OCI-LY1 (cell line): ENCODE results near the gene LZTR1.
"Not testable (repeated sequence)": the region's sequence is repeated elsewhere in the genome, so short reads cannot be mapped to it uniquely, and the experiment has no call there.

Experiments used
- H2AFZ ChIP-seq: fragments of 200-600 bp; sonication (generic), shearing (Covaris generic); 2 replicates; pipeline ENCODE4 v1.6.0; 2014; ENCODE audit warnings: antibody characterized with exemption, mild to moderate bottlenecking, low read length
- H3F3A ChIP-seq: fragments of 200-600 bp; sonication (generic), shearing (Covaris generic); 2 replicates; pipeline ENCODE4 v1.6.0; 2014; ENCODE audit warnings: mild to moderate bottlenecking, antibody characterized with exemption, low read length, moderate library complexity; ENCODE audit not compliant: insufficient read depth
- H3K27ac ChIP-seq: fragments of 200-600 bp; sonication (generic); 2 replicates; pipeline ENCODE4 v1.5.1; 2014; ENCODE audit warnings: low read length, mixed run types, mild to moderate bottlenecking, low read depth; ENCODE audit not compliant: poor library complexity, severe bottlenecking
- H3K27me3 ChIP-seq: fragments of 200-600 bp; sonication (generic); 2 replicates; pipeline ENCODE4 v1.6.0; 2014; ENCODE audit warnings: antibody characterized with exemption, mild to moderate bottlenecking, low read length, moderate library complexity; ENCODE audit not compliant: insufficient read depth
- H3K36me3 ChIP-seq: fragments of 200-600 bp; sonication (generic); 2 replicates; pipeline ENCODE4 v1.6.1; 2014; ENCODE audit warnings: mild to moderate bottlenecking, antibody characterized with exemption, low read length, moderate library complexity, mixed read lengths; ENCODE audit not compliant: insufficient read depth
- H3K4me1 ChIP-seq: fragments of 200-600 bp; sonication (generic); 2 replicates; pipeline ENCODE4 v1.5.1; 2014; ENCODE audit warnings: mild to moderate bottlenecking, low read length, moderate library complexity; ENCODE audit not compliant: insufficient read depth, severe bottlenecking
- H3K4me2 ChIP-seq: fragments of 200-600 bp; sonication (generic), shearing (Covaris generic); 2 replicates; pipeline ENCODE4 v1.6.1; 2014; ENCODE audit warnings: low read length
- H3K4me3 ChIP-seq: fragments of 200-600 bp; sonication (generic); 2 replicates; pipeline ENCODE4 v1.5.1; 2014; ENCODE audit warnings: low read length, low read depth, mild to moderate bottlenecking, mixed read lengths; ENCODE audit not compliant: poor library complexity, severe bottlenecking
- H3K79me2 ChIP-seq: fragments of 200-600 bp; shearing (Covaris generic); 2 replicates; pipeline ENCODE4 v1.6.1; 2016; ENCODE audit warnings: mixed run types, low read length, mixed read lengths; ENCODE audit not compliant: insufficient read depth
- H3K9ac ChIP-seq: fragments of 200-600 bp; sonication (generic), shearing (Covaris generic); 2 replicates; pipeline ENCODE4 v1.6.1; 2014; ENCODE audit warnings: mild to moderate bottlenecking, low read length, mixed read lengths
- H3K9me2 ChIP-seq: fragments of 200-600 bp; sonication (generic), shearing (Covaris generic); 2 replicates; pipeline ENCODE4 v1.6.1; 2014; ENCODE audit warnings: low read depth, mild to moderate bottlenecking, low read length, mixed read lengths
- H3K9me3 ChIP-seq: fragments of 200-600 bp; shearing (Covaris generic); 2 replicates; pipeline ENCODE4 v1.6.1; 2014; ENCODE audit warnings: low read length, mixed read lengths
- H4K20me1 ChIP-seq: fragments of 200-600 bp; sonication (generic), shearing (Covaris generic); 2 replicates; pipeline ENCODE4 v1.6.0; 2016; ENCODE audit warnings: mild to moderate bottlenecking, low read length; ENCODE audit not compliant: insufficient read depth
- CTCF ChIP-seq: fragments of 200-600 bp; sonication (generic), shearing (Covaris generic); IDR thresholded peaks from 2 replicates; pipeline ENCODE4 v1.5.1; 2017; ENCODE audit warnings: mild to moderate bottlenecking, antibody characterized with exemption, low read length, moderate library complexity, mixed read lengths
- EZH2 ChIP-seq: fragments of 200-600 bp; sonication (generic), shearing (Covaris generic); IDR thresholded peaks from 2 replicates; pipeline ENCODE4 v1.8.0; 2017; ENCODE audit warnings: borderline replicate concordance, mixed run types, mild to moderate bottlenecking, antibody characterized with exemption, low read length, moderate library complexity, mixed read lengths

Gene LZTR1

GRCh38 chr22:21000987-21001600, 19.0 kb downstream of the LZTR1 start:
- Histone ChIP-seq H3K4me1 (peaks cover 36% of the 10 kb centered on the region), H3K9me3 (no peaks in the 10 kb centered on the region), H2AFZ (no peak overlapping the region), H3K4me3 (peak overlapping the region; percentile 85), H3K79me2 (peaks cover 7% of the 10 kb centered on the region; the same call in 1 of the 2 replicates), H4K20me1 (no peaks in the 10 kb centered on the region), H3K36me3 (peaks cover 28% of the 10 kb centered on the region; the same call in 1 of the 2 replicates), H3K9me2 (no peaks in the 10 kb centered on the region), H3F3A (no peaks in the 10 kb centered on the region), H3K4me2 (peak overlapping the region; percentile 98), H3K9ac (peak overlapping the region; percentile 97), H3K27me3 (no peaks in the 10 kb centered on the region), H3K27ac (peak overlapping the region; percentile 95)
- TF ChIP-seq EZH2: no peak
- no peak for TF ChIP-seq CTCF

- TF ChIP-seq CTCF (no peak), EZH2 (no peak)
- Histone ChIP-seq H2AFZ (no peak within 1 kb of the TSS), H3K27ac (peak within 1 kb of the TSS; percentile 95)
Measured at GRCh38 chr22:21001601-21002325, 19.7 kb downstream of the LZTR1 start, which contains the start of gene THAP7. TSS of gene THAP7 (minus strand) at chr22:21002118. CDS start at chr22:21001911, 207 bp downstream.

GRCh38 chr22:21003782-21004181, 21.7 kb downstream of the LZTR1 start:
- H3K4me1 ChIP-seq: peaks cover 36% of the 10 kb centered on the region
- H3K36me3 ChIP-seq: peaks cover 15% of the 10 kb centered on the region; the same call in 1 of the 2 replicates
- H3K79me2 ChIP-seq: peaks cover 7% of the 10 kb centered on the region; the same call in 1 of the 2 replicates
- no peaks in the 10 kb centered on the region for H3F3A ChIP-seq
- H3K4me2 ChIP-seq: peak overlapping the region; percentile 98; the same call in 1 of the 2 replicates
- H3K9ac ChIP-seq: no peak overlapping the region
- H3K27ac ChIP-seq: no peak overlapping the region
- no peaks in the 10 kb centered on the region for H3K9me3 ChIP-seq
- no peaks in the 10 kb centered on the region for H4K20me1 ChIP-seq
- no peaks in the 10 kb centered on the region for H3K27me3 ChIP-seq
- no peak overlapping the region for H3K4me3 ChIP-seq
- no peaks in the 10 kb centered on the region for H3K9me2 ChIP-seq
- H2AFZ ChIP-seq: no peak overlapping the region
- no peak for TF ChIP-seq EZH2
- TF ChIP-seq CTCF: no peak

More at GRCh38 chr22:21001601-21002325, 19.7 kb downstream of the LZTR1 start, which contains the start of gene THAP7:
- H4K20me1 ChIP-seq: no peaks in the 10 kb centered on the region
- H3K4me2 ChIP-seq: peak within 1 kb of the TSS; percentile 98
- peak within 1 kb of the TSS; percentile 97 for H3K9ac ChIP-seq
- H3K4me3 ChIP-seq: peak within 1 kb of the TSS; percentile 85
- H3K36me3 ChIP-seq: peaks cover 28% of the 10 kb centered on the region; the same call in 1 of the 2 replicates
- H3K9me3 ChIP-seq: no peaks in the 10 kb centered on the region
- H3F3A ChIP-seq: no peaks in the 10 kb centered on the region
- peaks cover 7% of the 10 kb centered on the region; the same call in 1 of the 2 replicates for H3K79me2 ChIP-seq
- H3K9me2 ChIP-seq: no peaks in the 10 kb centered on the region
- peaks cover 36% of the 10 kb centered on the region for H3K4me1 ChIP-seq
- H3K27me3 ChIP-seq: no peaks in the 10 kb centered on the region

DNA sequence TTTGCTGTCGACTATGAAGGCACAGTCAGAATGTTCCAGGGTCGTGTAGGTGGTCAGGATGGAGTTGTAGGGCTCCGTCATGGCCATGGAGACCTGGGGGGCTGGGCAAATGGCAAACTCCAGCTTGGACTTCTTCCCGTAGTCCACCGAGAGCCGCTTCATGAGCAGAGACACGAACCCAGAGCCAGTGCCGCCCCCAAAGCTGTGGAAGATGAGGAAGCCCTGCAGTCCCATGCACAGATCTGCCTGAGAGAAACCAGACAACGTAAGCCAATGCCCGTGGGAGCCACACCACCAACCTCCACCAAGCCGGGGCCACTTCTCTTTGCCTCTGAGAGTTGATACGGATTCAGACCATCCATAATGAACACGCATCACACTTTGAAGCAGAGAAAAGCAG, 27.1 kb downstream of the LZTR1 start:
- H3K4me1 ChIP-seq, H3K4me2 ChIP-seq, H3K9me2 ChIP-seq, H2AFZ ChIP-seq, H3K36me3 ChIP-seq, H3K4me3 ChIP-seq, H3K79me2 ChIP-seq, H3F3A ChIP-seq, H4K20me1 ChIP-seq, H3K27ac ChIP-seq, H3K27me3 ChIP-seq, H3K9me3 ChIP-seq, H3K9ac ChIP-seq: not testable (repeated sequence)
